HG03025 (cell line): ENCODE data around the gene A1BG.
"Not testable (repeated sequence)": the region's sequence is repeated elsewhere in the genome, so short reads cannot be mapped to it uniquely, and the experiment has no call there.

ENCODE experiments used
- ATAC-seq: cut with Tn5 transposase; IDR thresholded peaks from one replicate; pipeline ENCODE4 v1.9.1; 2021; ENCODE audit warnings: mild to moderate bottlenecking, moderate library complexity; ENCODE audit not compliant: unreplicated experiment, low FRiP score

The A1BG gene

DNA sequence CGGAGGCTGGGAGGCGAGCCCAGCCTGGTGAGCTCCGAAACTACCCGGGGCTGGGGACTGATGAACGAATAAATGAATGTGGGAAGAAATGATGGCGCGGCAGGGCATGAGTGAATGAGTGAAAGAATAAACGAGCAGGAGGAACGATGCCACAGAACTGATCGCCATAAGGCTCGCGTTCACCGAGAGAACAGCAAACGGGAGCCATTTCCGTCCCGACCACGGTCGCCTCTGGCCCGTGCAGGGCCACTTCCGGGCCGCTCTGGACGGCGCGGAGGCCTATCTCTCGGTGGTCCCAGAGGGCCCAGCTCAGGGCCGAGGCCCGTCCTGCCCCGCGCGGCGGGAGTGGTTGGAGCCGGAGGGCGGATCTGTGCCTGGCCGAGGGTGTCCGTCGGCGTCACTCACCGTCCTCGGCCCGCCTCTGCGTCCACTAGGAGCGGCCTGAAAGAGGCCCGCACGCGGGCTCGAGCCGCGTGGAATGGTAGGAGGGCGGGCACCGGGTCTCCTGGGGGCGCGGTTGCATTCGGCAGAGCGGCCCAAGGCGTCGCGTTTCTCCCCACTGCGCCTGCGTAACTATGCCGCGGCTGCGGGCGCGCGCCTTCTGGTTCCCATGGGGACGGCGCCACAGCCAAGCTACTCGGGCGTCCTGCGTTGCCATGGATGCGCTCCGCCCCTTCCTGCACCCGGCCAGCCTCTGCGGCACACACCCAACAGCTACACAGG is 9.1 kb upstream of the A1BG start, which contains the start of gene ZNF497:
Gene ZNF497, minus strand, starts transcription at position 480 of the 723 bp plus-strand sequence. CDS start 5,116 bp downstream, outside the sequence.
- peak; percentile 79 for ATAC-seq

DNA sequence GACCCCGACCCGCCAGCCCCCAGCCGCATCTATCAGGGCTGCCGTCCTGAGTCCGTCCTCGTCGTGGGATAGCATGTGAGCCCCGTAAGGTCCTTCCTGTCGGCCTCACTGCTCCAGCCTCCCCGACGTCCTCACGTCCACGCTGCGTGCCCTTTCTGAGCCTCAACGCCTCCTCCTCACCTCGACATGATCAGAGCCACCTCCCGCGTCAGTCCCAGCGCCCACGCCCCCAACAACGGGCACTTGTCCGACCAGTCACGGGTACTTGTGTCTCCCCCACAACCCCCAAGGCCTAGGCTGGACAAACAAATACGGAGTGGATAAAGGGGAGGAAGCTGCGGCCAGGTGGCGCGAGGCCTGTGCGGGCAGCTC is 8.6 kb upstream of the A1BG start:
- ATAC-seq = peak; percentile 12

- no peak for ATAC-seq
These were observed 4.3 kb upstream of the A1BG start for GRCh38 chr19:58357481-58358145.

- no peak for ATAC-seq
These were observed 3.6 kb upstream of the A1BG start for GRCh38 chr19:58356766-58357480.

- ATAC-seq = no peak
These were observed 2.8 kb upstream of the A1BG start for GRCh38 chr19:58355908-58356765.

- no peak for ATAC-seq
These were observed 2.0 kb upstream of the A1BG start for GRCh38 chr19:58355215-58355796.

DNA sequence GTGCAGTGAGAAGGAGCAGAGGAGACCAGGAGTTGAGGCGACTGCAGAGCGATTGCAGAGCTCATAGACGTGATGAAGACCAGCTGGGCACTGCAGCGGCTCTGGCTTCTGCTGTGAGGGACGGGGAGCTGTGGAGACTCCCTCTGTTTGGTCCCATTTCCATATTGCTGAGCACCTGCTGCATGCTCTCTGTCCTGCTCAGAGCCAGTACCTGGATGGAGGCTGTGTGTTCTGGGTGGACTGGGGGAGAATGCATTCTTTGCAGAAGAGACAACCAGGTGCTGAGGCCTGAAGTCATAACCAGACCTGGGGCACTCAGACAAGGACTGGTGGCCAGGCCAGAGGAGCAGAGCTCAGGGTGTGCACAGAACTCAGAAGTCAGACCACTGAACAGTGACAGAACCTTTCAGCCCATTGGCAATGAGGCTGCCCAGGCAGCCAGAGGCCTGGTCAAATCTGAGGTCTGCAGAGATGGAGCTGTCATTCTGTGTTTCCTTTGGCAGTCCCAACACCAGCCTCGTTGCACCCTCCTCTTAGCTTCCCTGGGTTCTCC is 1.3 kb upstream of the A1BG start:
- ATAC-seq = no peak

DNA sequence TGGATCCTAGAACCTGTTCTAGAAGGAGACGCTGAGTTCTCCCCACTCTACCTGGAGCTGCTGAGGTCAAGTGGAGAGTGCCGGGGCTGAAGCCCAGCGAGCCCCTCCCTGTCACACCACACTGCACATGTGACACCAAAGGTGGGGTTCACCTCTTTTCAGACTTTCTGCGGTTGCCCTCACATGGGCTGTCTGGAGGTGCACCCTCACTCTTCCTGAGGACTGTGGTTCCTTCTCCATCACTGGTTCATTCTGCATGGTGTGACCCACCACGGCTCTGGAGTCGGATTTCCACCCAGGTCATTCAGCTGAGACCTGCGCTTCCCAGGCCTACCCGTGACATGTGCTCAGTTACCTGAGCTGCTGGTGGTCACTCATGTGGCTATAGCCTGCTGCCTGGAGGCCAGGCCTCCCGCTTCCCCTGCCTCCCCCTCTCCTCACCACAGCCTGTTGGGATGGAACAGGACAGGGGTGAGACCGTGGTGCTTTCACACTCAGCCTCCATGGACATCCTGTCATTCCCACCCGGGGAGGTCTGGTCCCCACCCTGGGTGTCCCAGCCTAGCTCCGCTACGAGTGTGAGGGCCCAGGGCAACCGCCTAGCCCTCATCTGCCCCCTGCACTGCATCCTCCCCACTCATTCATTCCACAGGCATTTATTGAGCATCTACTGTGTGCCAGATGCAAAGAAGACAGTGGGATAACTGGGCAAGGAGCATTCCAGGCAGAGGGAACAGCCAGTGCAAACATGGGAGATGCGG is 605 bp upstream of the A1BG start:
- no peak for ATAC-seq

GRCh38 chr19:58351990-58352755 is 1.1 kb downstream of the A1BG start:
- ATAC-seq = no peak

- ATAC-seq = no peak
These were observed 1.8 kb downstream of the A1BG start for GRCh38 chr19:58351558-58351878.

GRCh38 chr19:58350871-58351557 is 2.3 kb downstream of the A1BG start:
- no peak for ATAC-seq

- ATAC-seq = no peak
These were observed 3.1 kb downstream of the A1BG start for GRCh38 chr19:58350001-58350861.

GRCh38 chr19:58349590-58349989 is 3.7 kb downstream of the A1BG start:
- no peak for ATAC-seq

DNA sequence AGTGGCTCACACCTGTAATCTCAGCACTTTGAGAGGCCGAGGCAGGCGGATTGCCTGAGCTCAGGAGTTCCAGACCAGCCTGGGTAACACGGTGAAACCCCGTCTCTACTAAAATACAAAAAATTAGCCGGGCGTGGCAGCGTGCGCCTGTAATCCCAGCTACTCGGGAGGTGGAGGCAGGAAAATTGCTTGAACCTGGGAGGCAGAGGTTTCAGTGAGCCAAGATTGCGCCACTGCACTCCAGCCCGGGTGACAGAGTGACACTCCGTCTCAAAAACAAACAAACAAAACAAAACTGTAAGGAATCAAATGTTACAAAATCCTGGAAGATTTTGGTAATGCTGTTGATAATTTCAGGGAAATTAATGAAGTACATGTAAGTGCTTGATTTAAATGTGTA is 5.2 kb downstream of the A1BG start:
- ATAC-seq = not testable (repeated sequence)

DNA sequence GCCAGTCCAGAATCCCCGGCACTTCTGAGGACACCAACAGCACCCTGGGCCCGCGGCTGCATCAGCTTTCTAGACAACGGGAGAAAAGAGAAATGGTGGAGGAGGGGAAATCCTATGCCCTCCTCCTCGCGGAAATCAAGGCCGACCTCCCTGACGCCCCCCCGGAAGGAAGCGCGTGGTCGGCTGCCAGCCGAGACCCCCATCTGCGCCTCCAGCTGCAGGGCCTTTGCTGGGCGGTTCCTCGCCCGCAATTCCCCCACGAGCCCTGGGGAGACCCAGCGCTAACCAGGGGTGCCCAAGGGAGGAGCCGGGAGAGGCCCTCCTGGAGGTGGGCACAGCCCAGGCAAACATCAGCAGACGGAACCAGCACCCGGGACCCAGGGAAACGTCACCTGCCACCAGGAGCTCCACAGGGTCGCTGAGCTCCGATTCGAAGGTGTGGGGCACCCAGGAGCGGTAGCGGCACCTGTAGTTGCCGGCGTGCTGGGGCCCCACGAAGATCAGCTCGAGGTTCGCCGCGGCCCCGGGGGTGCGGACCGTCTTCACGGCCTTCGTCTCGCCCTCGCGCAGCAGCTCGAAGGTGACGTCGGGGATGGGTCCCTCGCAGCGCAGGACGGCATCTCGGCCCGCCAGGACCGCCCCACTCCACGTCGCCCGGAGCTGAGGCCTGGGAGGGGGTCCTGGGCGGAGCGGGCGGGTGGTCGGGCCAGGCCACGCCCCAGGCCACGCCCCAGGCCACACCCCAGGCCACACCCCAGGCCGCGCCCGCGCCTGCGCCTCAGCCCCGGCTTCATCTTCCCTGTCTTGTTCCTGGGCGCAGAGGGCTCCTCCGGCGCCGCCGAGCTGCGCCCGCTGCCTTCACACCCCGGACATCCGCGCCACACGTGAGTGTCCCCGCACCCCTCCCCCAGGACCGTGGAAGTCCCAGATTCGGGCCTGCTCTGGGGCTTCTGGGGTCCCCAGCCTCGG is 6.0 kb downstream of the A1BG start:
- peak; percentile 84 for ATAC-seq

DNA sequence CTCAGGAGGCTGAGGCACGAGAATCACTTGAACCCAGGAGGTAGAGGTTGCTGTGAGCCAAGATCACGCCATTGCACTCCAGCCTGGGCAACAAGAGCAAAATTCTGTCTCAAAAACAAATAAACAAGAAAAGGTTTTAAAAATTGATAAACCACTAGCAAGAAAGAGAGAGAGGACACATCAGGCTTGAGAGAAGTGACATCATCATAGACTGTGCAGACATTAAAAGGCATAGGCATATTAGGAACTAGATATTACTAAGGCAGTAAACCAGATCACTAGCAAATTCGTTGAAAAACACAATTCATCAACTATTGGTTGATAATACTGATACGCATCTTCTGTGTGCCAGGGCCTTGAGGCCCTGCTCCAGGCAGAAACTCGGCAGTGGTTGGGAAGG is 7.7 kb downstream of the A1BG start:
- no peak for ATAC-seq
